T-helper 9 cell (primary cell): ENCODE data around the gene METTL9.
"Not testable (repeated sequence)": the region's sequence is repeated elsewhere in the genome, so short reads cannot be mapped to it uniquely, and the experiment has no call there.

Experiments used
- DNase-seq: peaks from one replicate; pipeline ENCODE4 v3.0.0-alpha.2; 2020
- total RNA-seq, 2 donors: gene quantifications; one replicate each; lab custom pipeline; 2026; lab: John Stamatoyannopoulos, UW

METTL9 gene
- 116 to 133 reads per million in 2 donors for total RNA-seq

- DNase-seq = peak; percentile 91
Measured at GRCh38 chr16:21599122-21600030, at the start of gene METTL9. TSS of gene METTL9 (plus strand) at chr16:21599577. CDS start at chr16:21599734, 157 bp downstream.

- DNase-seq = not testable (repeated sequence)
Measured at GRCh38 chr16:21549975-21550374, 49.4 kb upstream of the METTL9 start.

- not testable (repeated sequence) for DNase-seq
Measured at GRCh38 chr16:21550435-21550834, 48.9 kb upstream of the METTL9 start.

- DNase-seq = not testable (repeated sequence)
Measured at GRCh38 chr16:21551076-21551475, 48.3 kb upstream of the METTL9 start.

GRCh38 chr16:21551600-21551999 is 47.8 kb upstream of the METTL9 start:
- not testable (repeated sequence) for DNase-seq

- DNase-seq = not testable (repeated sequence)
Measured at GRCh38 chr16:21553481-21554296, 45.7 kb upstream of the METTL9 start.

GRCh38 chr16:21554795-21555585 is 44.4 kb upstream of the METTL9 start:
- peak; percentile 83 for DNase-seq

- DNase-seq = not testable (repeated sequence)
Measured at GRCh38 chr16:21555621-21556020, 43.8 kb upstream of the METTL9 start.

GRCh38 chr16:21556026-21556595 is 43.3 kb upstream of the METTL9 start:
- DNase-seq = not testable (repeated sequence)

- DNase-seq = not testable (repeated sequence)
Measured at GRCh38 chr16:21556651-21557241, 42.6 kb upstream of the METTL9 start.

- DNase-seq = no peak
Measured at GRCh38 chr16:21560462-21560861, 38.9 kb upstream of the METTL9 start.

- DNase-seq = no peak
Measured at GRCh38 chr16:21563676-21564075, 35.7 kb upstream of the METTL9 start.

- not testable (repeated sequence) for DNase-seq
Measured at GRCh38 chr16:21564367-21564766, 35.0 kb upstream of the METTL9 start.

GRCh38 chr16:21565507-21565860 is 33.9 kb upstream of the METTL9 start:
- no peak for DNase-seq

GRCh38 chr16:21565861-21566669 is 33.3 kb upstream of the METTL9 start:
- no peak for DNase-seq

GRCh38 chr16:21566891-21567414 is 32.4 kb upstream of the METTL9 start:
- DNase-seq = no peak

- not testable (repeated sequence) for DNase-seq
Measured at GRCh38 chr16:21567496-21567895, 31.9 kb upstream of the METTL9 start.

- no peak for DNase-seq
Measured at GRCh38 chr16:21568502-21569189, 30.7 kb upstream of the METTL9 start.

- no peak for DNase-seq
Measured at GRCh38 chr16:21570676-21571017, 28.7 kb upstream of the METTL9 start.

- DNase-seq = not testable (repeated sequence)
Measured at GRCh38 chr16:21573506-21573905, 25.9 kb upstream of the METTL9 start.
